NK-92 (cell line): ENCODE measurements around the gene HGFAC.

Experiments used
- DNase-seq: peaks from one replicate; lab custom pipeline; 2025; ENCODE audit not compliant: unreplicated experiment; lab: John Stamatoyannopoulos, UW

Gene HGFAC

GRCh38 chr4:3471886-3472285 is 30.1 kb downstream of the HGFAC start:
- no peak for DNase-seq

- DNase-seq, result no peak
These were observed 30.8 kb downstream of the HGFAC start for GRCh38 chr4:3472411-3473141.

GRCh38 chr4:3473181-3473950 is 31.6 kb downstream of the HGFAC start:
- DNase-seq, result no peak

- DNase-seq, result no peak
These were observed 32.4 kb downstream of the HGFAC start for GRCh38 chr4:3473996-3474765.

GRCh38 chr4:3475041-3475712 is 33.4 kb downstream of the HGFAC start:
- DNase-seq, result no peak

GRCh38 chr4:3475713-3476260 is 34.0 kb downstream of the HGFAC start:
- DNase-seq, result no peak

GRCh38 chr4:3476341-3476747 is 34.6 kb downstream of the HGFAC start:
- DNase-seq, result no peak

- DNase-seq, result no peak
These were observed 35.4 kb downstream of the HGFAC start for GRCh38 chr4:3476936-3477749.

GRCh38 chr4:3477750-3478430 is 36.1 kb downstream of the HGFAC start:
- no peak for DNase-seq

GRCh38 chr4:3478446-3479357 is 36.9 kb downstream of the HGFAC start:
- DNase-seq, result no peak

- no peak for DNase-seq
These were observed 37.8 kb downstream of the HGFAC start for GRCh38 chr4:3479358-3480101.

GRCh38 chr4:3480528-3481112 is 38.9 kb downstream of the HGFAC start:
- DNase-seq, result no peak

- DNase-seq, result no peak
These were observed 39.4 kb downstream of the HGFAC start for GRCh38 chr4:3481113-3481531.

GRCh38 chr4:3481783-3482393 is 40.1 kb downstream of the HGFAC start:
- DNase-seq, result no peak

GRCh38 chr4:3482707-3483106 is 40.9 kb downstream of the HGFAC start:
- no peak for DNase-seq

GRCh38 chr4:3483471-3483921 is 41.7 kb downstream of the HGFAC start:
- no peak for DNase-seq
